NOMO-1 (cell line): Measurements from ENCODE around the gene MTF1.
"Not testable (repeated sequence)": the region's sequence is repeated elsewhere in the genome, so short reads cannot be mapped to it uniquely, and the experiment has no call there.

ENCODE experiments used
- DNase-seq, 2 experiments: peaks; one replicate each; lab custom pipeline; 2025; ENCODE audit not compliant: unreplicated experiment in 2 of 2; lab: John Stamatoyannopoulos, UW

MTF1 gene

GRCh38 chr1:37795340-37796125 lies 63.9 kb downstream of the MTF1 start:
- peak; percentile 6 to 20 for DNase-seq

GRCh38 chr1:37794372-37795339 lies 64.7 kb downstream of the MTF1 start:
- no peak for DNase-seq

GRCh38 chr1:37793773-37794371 lies 65.5 kb downstream of the MTF1 start, which contains the start of gene MANEAL:
Gene MANEAL, plus strand, starts transcription at chr1:37793847. Its CDS starts 336 bp downstream, at chr1:37794183.
- DNase-seq: peak; percentile 51 to 60

- no peak for DNase-seq
These were observed 66.3 kb downstream of the MTF1 start for GRCh38 chr1:37792943-37793686.

GRCh38 chr1:37782491-37782890 lies 76.9 kb downstream of the MTF1 start:
- DNase-seq: no peak

GRCh38 chr1:37778654-37779053 lies 80.7 kb downstream of the MTF1 start:
- no peak for DNase-seq

GRCh38 chr1:37776946-37777516 lies 82.4 kb downstream of the MTF1 start:
- no peak for DNase-seq

GRCh38 chr1:37771440-37771839 lies 88.0 kb downstream of the MTF1 start:
- not testable (repeated sequence) for DNase-seq

- no peak for DNase-seq
These were observed 91.9 kb downstream of the MTF1 start for GRCh38 chr1:37767488-37767887.

- no peak for DNase-seq
These were observed 93.3 kb downstream of the MTF1 start for GRCh38 chr1:37765916-37766664.

GRCh38 chr1:37764888-37765441 lies 94.4 kb downstream of the MTF1 start, which contains the start of gene EPHA10:
Gene EPHA10, minus strand, starts transcription at chr1:37765120. Its CDS starts 54 bp downstream, at chr1:37765066.
- no peak for DNase-seq

- peak; percentile 14 to 15 for DNase-seq
These were observed 95.0 kb downstream of the MTF1 start for GRCh38 chr1:37764414-37764825.

- no peak for DNase-seq
These were observed 95.5 kb downstream of the MTF1 start for GRCh38 chr1:37763791-37764413.

GRCh38 chr1:37762516-37762915 lies 96.9 kb downstream of the MTF1 start:
- DNase-seq: no peak

- DNase-seq: no peak
These were observed 97.8 kb downstream of the MTF1 start for GRCh38 chr1:37761416-37762095.
